ENCODE results near the gene CPSF2.

The CPSF2 gene

GRCh38 chr14:92122351-92122677 is 545 bp downstream of the CPSF2 start:
- peak overlapping the region; percentile 94 for H3K4me3 ChIP-seq (replicated peaks; ENCODE audit: low read depth, low read length)
- DNase-seq (ENCODE audit: low read depth), result peak; percentile 28
- no peak for TF ChIP-seq CTCF (IDR thresholded peaks at IDR 0.05; ENCODE audit: low read length, missing control alignments)

GRCh38 chr14:92122761-92123160 is 992 bp downstream of the CPSF2 start:
- no peak for DNase-seq (ENCODE audit: low read depth)

GRCh38 chr14:92134456-92134855 is 12.7 kb downstream of the CPSF2 start:
- no peak for TF ChIP-seq CTCF (IDR thresholded peaks at IDR 0.05; ENCODE audit: low read length, missing control alignments)
- no peak for DNase-seq (ENCODE audit: low read depth)
- no peak overlapping the region for H3K4me3 ChIP-seq (replicated peaks; ENCODE audit: low read depth, low read length)

More at GRCh38 chr14:92122761-92123160, 992 bp downstream of the CPSF2 start:
- no peak for TF ChIP-seq CTCF (IDR thresholded peaks at IDR 0.05; ENCODE audit: low read length, missing control alignments)
- peak overlapping the region; percentile 94 for H3K4me3 ChIP-seq (replicated peaks; ENCODE audit: low read depth, low read length)

GRCh38 chr14:92135269-92135668 is 13.5 kb downstream of the CPSF2 start:
- H3K4me3 ChIP-seq (replicated peaks; ENCODE audit: low read depth, low read length), result no peak overlapping the region
- DNase-seq (ENCODE audit: low read depth), result peak; percentile 69
- TF ChIP-seq CTCF (IDR thresholded peaks at IDR 0.05; ENCODE audit: low read length, missing control alignments), result peak; percentile 62

- no peak for TF ChIP-seq CTCF (IDR thresholded peaks at IDR 0.05; ENCODE audit: low read length, missing control alignments)
- DNase-seq (ENCODE audit: low read depth), result no peak
- no peak overlapping the region for H3K4me3 ChIP-seq (replicated peaks; ENCODE audit: low read depth, low read length)
Measured at GRCh38 chr14:92143309-92143708, 21.5 kb downstream of the CPSF2 start.

GRCh38 chr14:92143962-92144361 is 22.2 kb downstream of the CPSF2 start:
- DNase-seq (ENCODE audit: low read depth), result no peak
- no peak overlapping the region for H3K4me3 ChIP-seq (replicated peaks; ENCODE audit: low read depth, low read length)
- no peak for TF ChIP-seq CTCF (IDR thresholded peaks at IDR 0.05; ENCODE audit: low read length, missing control alignments)

- DNase-seq (ENCODE audit: low read depth), result no peak
- no peak for TF ChIP-seq CTCF (IDR thresholded peaks at IDR 0.05; ENCODE audit: low read length, missing control alignments)
- H3K4me3 ChIP-seq (replicated peaks; ENCODE audit: low read depth, low read length), result no peak overlapping the region
Measured at GRCh38 chr14:92144708-92145107, 22.9 kb downstream of the CPSF2 start.
